ENCODE data around the gene SDHAF3.

The SDHAF3 gene

DNA sequence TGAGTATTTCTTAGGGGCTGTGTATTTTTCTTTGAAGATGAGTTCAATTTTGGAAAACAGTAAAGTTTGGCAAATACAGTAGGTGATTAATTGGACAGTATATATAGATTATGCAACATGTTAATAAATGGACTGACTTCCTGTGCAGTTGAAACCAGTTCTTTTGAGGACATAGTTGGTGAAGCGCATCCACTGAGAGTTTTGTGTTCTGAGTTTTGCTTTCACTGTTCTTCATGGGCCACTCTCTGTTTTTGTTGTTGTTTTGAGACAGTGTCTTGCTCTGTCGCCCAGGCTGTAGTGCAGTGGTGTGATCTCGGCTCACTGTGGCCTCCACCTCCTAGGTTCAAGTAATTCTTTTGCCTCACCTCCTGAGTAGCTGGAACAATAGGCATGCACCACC lies 109.0 kb downstream of the SDHAF3 start:
- Histone ChIP-seq H3K9ac (ENCODE audit: low read length) (no peak overlapping the region), H3K4me1 (ENCODE audit: control insufficient read depth, insufficient read depth, low read length) (no peaks in the 10 kb centered on the region), H3K4me3 (ENCODE audit: low read length) (no peak overlapping the region), H3K36me3 (ENCODE audit: control insufficient read depth, insufficient read depth, low read length, severe bottlenecking) (no peaks in the 10 kb centered on the region), H3K9me3 (ENCODE audit: control insufficient read depth, low read length) (no peaks in the 10 kb centered on the region), H3K27me3 (replicated peaks; ENCODE audit: control insufficient read depth, insufficient read depth, low read length) (no peaks in the 10 kb centered on the region)
- DNase-seq (ENCODE audit: low read depth) = no peak
